Inferior parietal cortex (tissue), 1 donor: Measurements from ENCODE around the gene AQP6.
"Not testable (repeated sequence)": the region's sequence is repeated elsewhere in the genome, so short reads cannot be mapped to it uniquely, and the experiment has no call there.

Experiments
- DNase-seq: peaks from one replicate; pipeline ENCODE4 v3.0.0-alpha.2; 2016; ENCODE audit errors: extremely low spot score

AQP6 gene

GRCh38 chr12:49989400-49989799 lies 16.7 kb downstream of the AQP6 start:
- not testable (repeated sequence) for DNase-seq

- DNase-seq: no peak
Measured at GRCh38 chr12:49990273-49990672, 17.5 kb downstream of the AQP6 start.

- no peak for DNase-seq
Measured at GRCh38 chr12:49998453-49998852, 25.7 kb downstream of the AQP6 start.

- no peak for DNase-seq
Measured at GRCh38 chr12:50003595-50003994, 30.8 kb downstream of the AQP6 start.

- DNase-seq: no peak
Measured at GRCh38 chr12:50004696-50005095, 31.9 kb downstream of the AQP6 start.

- DNase-seq: peak; percentile 51
Measured at GRCh38 chr12:50005175-50005574, 32.4 kb downstream of the AQP6 start.

- no peak for DNase-seq
Measured at GRCh38 chr12:50006280-50006679, 33.5 kb downstream of the AQP6 start.

- DNase-seq: no peak
Measured at GRCh38 chr12:50006754-50007442, 34.2 kb downstream of the AQP6 start.

GRCh38 chr12:50013361-50014147 lies 40.8 kb downstream of the AQP6 start:
- DNase-seq: peak; percentile 27

GRCh38 chr12:50014342-50014741 lies 41.6 kb downstream of the AQP6 start:
- DNase-seq: no peak

GRCh38 chr12:50016501-50017475 lies 44.0 kb downstream of the AQP6 start:
- DNase-seq: peak; percentile 72

- DNase-seq: no peak
Measured at GRCh38 chr12:50017641-50018040, 44.9 kb downstream of the AQP6 start.

GRCh38 chr12:50018154-50018553 lies 45.4 kb downstream of the AQP6 start:
- DNase-seq: no peak

- no peak for DNase-seq
Measured at GRCh38 chr12:50018968-50019367, 46.2 kb downstream of the AQP6 start.

GRCh38 chr12:50019524-50019923 lies 46.8 kb downstream of the AQP6 start:
- DNase-seq: no peak

GRCh38 chr12:50021031-50021430 lies 48.3 kb downstream of the AQP6 start:
- no peak for DNase-seq

- no peak for DNase-seq
Measured at GRCh38 chr12:50022903-50023302, 50.2 kb downstream of the AQP6 start.

- no peak for DNase-seq
Measured at GRCh38 chr12:50024227-50024626, 51.5 kb downstream of the AQP6 start.

GRCh38 chr12:50024805-50025186 lies 52.0 kb downstream of the AQP6 start:
- DNase-seq: no peak

- DNase-seq: peak; percentile 100
Measured at GRCh38 chr12:50025187-50026059, 52.7 kb downstream of the AQP6 start, which contains the start of gene RACGAP1. RACGAP1 (minus strand) TSS chr12:50025494; CDS start chr12:50016715, 8,779 bp downstream.

- no peak for DNase-seq
Measured at GRCh38 chr12:50026691-50027090, 53.9 kb downstream of the AQP6 start.
